ENCODE results near the gene TMIE.

Gene TMIE

DNA sequence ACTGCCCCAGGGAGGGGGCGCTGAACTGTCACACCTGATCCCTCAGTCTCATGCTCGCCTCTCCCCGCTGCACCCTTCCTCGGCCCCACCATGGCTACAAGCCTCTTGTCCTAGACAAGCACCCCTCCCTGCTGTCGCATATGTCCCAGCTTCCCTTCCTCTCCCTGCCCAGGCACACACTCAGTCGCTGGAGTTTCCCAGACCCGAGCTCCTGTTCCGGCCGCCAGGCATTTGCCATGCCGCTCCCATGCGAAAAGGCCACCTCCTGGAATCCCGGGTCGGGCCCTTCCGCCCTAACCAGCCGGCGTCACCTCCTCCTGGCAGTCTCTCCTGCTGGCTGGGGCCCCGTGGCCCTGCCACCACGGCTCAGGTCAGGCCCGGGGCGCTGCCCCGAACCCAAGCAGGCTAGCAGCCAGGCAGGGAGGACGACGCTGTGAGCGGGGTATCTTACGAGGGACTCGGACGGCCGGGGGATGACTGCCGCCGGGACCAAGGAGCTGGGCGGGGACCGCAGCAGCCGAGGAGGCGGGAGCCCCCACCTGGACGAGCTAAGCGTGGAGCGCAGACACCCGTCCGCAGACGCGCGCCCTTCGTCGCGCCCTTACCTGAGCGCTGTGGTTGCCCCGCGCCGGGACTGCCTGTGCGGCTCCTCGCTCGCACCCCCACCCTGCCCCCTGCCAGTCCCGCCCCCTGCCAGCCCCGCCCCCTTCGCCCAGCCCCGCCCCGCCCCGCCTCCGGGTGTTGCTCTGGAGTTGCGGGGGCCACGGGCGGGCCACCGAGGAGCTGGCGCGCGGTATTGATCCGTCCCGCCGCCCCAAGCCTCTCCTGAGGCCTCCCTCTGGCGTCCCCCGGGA is 7.9 kb upstream of the TMIE start, which contains the start of gene ALS2CL:
TSS of gene ALS2CL (minus strand) at position 642 of the 854 bp plus-strand sequence. CDS start 4,239 bp downstream, outside the sequence.
- H3K4me3 ChIP-seq (ENCODE audit: low read depth, low read length): peak within 1 kb of the TSS; percentile 67
- POLR2A ChIA-PET: interaction anchor here (1.4 kb wide), 1 partner anchor 205 kb away, joined by 3 read pairs; no protein-coding TSS in a partner anchor
- TF ChIP-seq, protein P1, sequence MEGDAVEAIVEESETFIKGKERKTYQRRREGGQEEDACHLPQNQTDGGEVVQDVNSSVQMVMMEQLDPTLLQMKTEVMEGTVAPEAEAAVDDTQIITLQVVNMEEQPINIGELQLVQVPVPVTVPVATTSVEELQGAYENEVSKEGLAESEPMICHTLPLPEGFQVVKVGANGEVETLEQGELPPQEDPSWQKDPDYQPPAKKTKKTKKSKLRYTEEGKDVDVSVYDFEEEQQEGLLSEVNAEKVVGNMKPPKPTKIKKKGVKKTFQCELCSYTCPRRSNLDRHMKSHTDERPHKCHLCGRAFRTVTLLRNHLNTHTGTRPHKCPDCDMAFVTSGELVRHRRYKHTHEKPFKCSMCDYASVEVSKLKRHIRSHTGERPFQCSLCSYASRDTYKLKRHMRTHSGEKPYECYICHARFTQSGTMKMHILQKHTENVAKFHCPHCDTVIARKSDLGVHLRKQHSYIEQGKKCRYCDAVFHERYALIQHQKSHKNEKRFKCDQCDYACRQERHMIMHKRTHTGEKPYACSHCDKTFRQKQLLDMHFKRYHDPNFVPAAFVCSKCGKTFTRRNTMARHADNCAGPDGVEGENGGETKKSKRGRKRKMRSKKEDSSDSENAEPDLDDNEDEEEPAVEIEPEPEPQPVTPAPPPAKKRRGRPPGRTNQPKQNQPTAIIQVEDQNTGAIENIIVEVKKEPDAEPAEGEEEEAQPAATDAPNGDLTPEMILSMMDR (IDR thresholded peaks at IDR 0.05; ENCODE audit: insufficient read depth, low read length, missing control alignments): no peak
- CTCF ChIA-PET: interaction anchor here (0.8 to 1.6 kb wide), 5 partner anchors 9 to 204 kb away, joined by 3 to 6 read pairs (median 3); no protein-coding TSS in a partner anchor
- no peak for DNase-seq (ENCODE audit: low read depth, low spot score)

DNA sequence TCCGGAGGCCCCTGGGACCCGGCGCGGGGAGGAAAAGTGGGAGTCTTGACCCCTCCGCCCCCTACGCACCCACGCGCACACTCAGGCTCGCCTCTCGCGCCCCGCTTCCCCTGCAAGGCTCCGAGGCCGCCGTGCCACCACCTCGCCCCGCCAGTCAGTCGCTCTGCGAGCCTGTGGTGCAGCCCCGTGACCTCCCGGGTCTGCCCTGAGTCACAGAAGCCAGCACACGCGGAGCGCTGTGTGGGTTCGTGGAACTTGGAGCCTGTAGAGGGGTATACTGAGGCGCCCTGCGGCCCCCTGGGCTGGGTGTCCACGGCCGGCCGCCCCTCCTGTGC is 7.3 kb upstream of the TMIE start:
- TF ChIP-seq, protein P1 (IDR thresholded peaks at IDR 0.05; ENCODE audit: insufficient read depth, low read length, missing control alignments): no peak
- ChIA-PET POLR2A (interaction anchor here (1.4 kb wide), 1 partner anchor 205 kb away, joined by 3 read pairs; no protein-coding TSS in a partner anchor), CTCF (interaction anchor here (1.3 to 1.6 kb wide), 2 partner anchors 181 to 205 kb away, joined by 3 to 6 read pairs; no protein-coding TSS in a partner anchor)
- no peak for DNase-seq (ENCODE audit: low read depth, low spot score)
- peak overlapping the region; percentile 67 for H3K4me3 ChIP-seq (ENCODE audit: low read depth, low read length)

- ChIA-PET POLR2A (no interaction called here), CTCF (no interaction called here)
- TF ChIP-seq, protein P1 (IDR thresholded peaks at IDR 0.05; ENCODE audit: insufficient read depth, low read length, missing control alignments): no peak
- no peak for DNase-seq (ENCODE audit: low read depth, low spot score)
- H3K4me3 ChIP-seq (ENCODE audit: low read depth, low read length): no peak overlapping the region
These were observed 6.7 kb upstream of the TMIE start for GRCh38 chr3:46694520-46694919.

- POLR2A ChIA-PET: no interaction called here
These were observed 5.8 kb upstream of the TMIE start for GRCh38 chr3:46695177-46695961.

GRCh38 chr3:46695962-46696894 is 5.0 kb upstream of the TMIE start:
- TF ChIP-seq, protein P1 (IDR thresholded peaks at IDR 0.05; ENCODE audit: insufficient read depth, low read length, missing control alignments): no peak
- ChIA-PET CTCF (interaction anchor here (1.1 to 5.1 kb wide), 10 partner anchors 10 to 213 kb away, joined by 3 to 32 read pairs (median 4); no protein-coding TSS in a partner anchor), POLR2A (no interaction called here)
- DNase-seq (ENCODE audit: low read depth, low spot score): no peak
- no peak overlapping the region for H3K4me3 ChIP-seq (ENCODE audit: low read depth, low read length)

More at GRCh38 chr3:46695177-46695961, 5.8 kb upstream of the TMIE start:
- CTCF ChIA-PET: interaction anchor here (1.1 to 5.1 kb wide), 5 partner anchors 11 to 214 kb away, joined by 4 to 32 read pairs (median 4); no protein-coding TSS in a partner anchor
- no peak for DNase-seq (ENCODE audit: low read depth, low spot score)
- no peak overlapping the region for H3K4me3 ChIP-seq (ENCODE audit: low read depth, low read length)
- TF ChIP-seq, protein P1 (IDR thresholded peaks at IDR 0.05; ENCODE audit: insufficient read depth, low read length, missing control alignments): no peak

Measured in AG04449 (cell line).